Smooth muscle cell (in vitro differentiated cells): ENCODE data around the gene CLSTN1. TPM values are rescaled to one million over a fixed set of nuclear protein-coding genes. Genes with fewer than 3 reads are reported as not detected.

Source experiments
- DNase-seq: peaks from one replicate; lab custom pipeline; 2025; ENCODE audit not compliant: unreplicated experiment; lab: John Stamatoyannopoulos, UW
- H2AFZ ChIP-seq: fragments of 200-600 bp; sonication (generic); 2 replicates; pipeline ENCODE4 v1.6.0; 2016; ENCODE audit warnings: antibody characterized with exemption, low read depth, mild to moderate bottlenecking
- H3F3A ChIP-seq: fragments of 200-600 bp; sonication (generic); 2 replicates; pipeline ENCODE4 v1.6.0; 2017; ENCODE audit warnings: antibody characterized with exemption, low read depth
- H3K27ac ChIP-seq: fragments of 200-600 bp; sonication (generic); 2 replicates; pipeline ENCODE4 v1.5.1; 2016; ENCODE audit warnings: low read depth, mild to moderate bottlenecking
- H3K27me3 ChIP-seq: fragments of 200-600 bp; sonication (generic); 2 replicates; pipeline ENCODE4 v1.6.1; 2016; ENCODE audit warnings: low read depth, mild to moderate bottlenecking
- H3K36me3 ChIP-seq: fragments of 200-600 bp; sonication (generic); 2 replicates; pipeline ENCODE4 v1.5.1; 2016; ENCODE audit warnings: low read depth
- H3K4me1 ChIP-seq: fragments of 200-600 bp; sonication (generic); 2 replicates; pipeline ENCODE4 v1.5.1; 2016; ENCODE audit warnings: low read depth
- H3K4me2 ChIP-seq: fragments of 200-600 bp; sonication (generic); 2 replicates; pipeline ENCODE4 v1.6.0; 2016; ENCODE audit warnings: mild to moderate bottlenecking
- H3K4me3 ChIP-seq: fragments of 200-600 bp; sonication (generic); 2 replicates; pipeline ENCODE4 v1.5.1; 2016; ENCODE audit warnings: mild to moderate bottlenecking
- H3K79me2 ChIP-seq: fragments of 200-600 bp; sonication (generic); 2 replicates; pipeline ENCODE4 v1.6.0; 2016; ENCODE audit warnings: low read depth, mild to moderate bottlenecking
- H3K9ac ChIP-seq: fragments of 200-600 bp; sonication (generic); 2 replicates; pipeline ENCODE4 v1.6.0; 2016; ENCODE audit warnings: low read depth
- H3K9me3 ChIP-seq: fragments of 200-600 bp; sonication (generic); replicated peaks from 2 replicates; pipeline ENCODE4 v1.5.1; 2016; ENCODE audit warnings: low read depth
- H4K20me1 ChIP-seq: fragments of 200-600 bp; sonication (generic); 2 replicates; pipeline ENCODE4 v1.6.0; 2016; ENCODE audit warnings: low read depth
- CTCF ChIP-seq: fragments of 200-600 bp; sonication (generic); IDR thresholded peaks from 2 replicates; pipeline ENCODE4 v1.5.1; 2017; ENCODE audit warnings: borderline replicate concordance, mild to moderate bottlenecking, antibody characterized with exemption; ENCODE audit not compliant: insufficient read depth, poor library complexity, severe bottlenecking
- WGBS: methylation state at CpG from one replicate; pipeline ENCODE4 v1.1.7; 2016; ENCODE audit warnings: low lambda C conversion rate; 5-methylcytosine and 5-hydroxymethylcytosine counted together
- polyA plus RNA-seq: library from polyadenylated mRNA; unstranded; fragments of >200 nt; fragmentation: Nextera tagmentation; extraction: Ambion mirVana; gene quantifications from 2 replicates; pipeline ENCODE4 v1.2.1, GENCODE V29; 2016
- total RNA-seq: library from RNA; depleted of rRNA; stranded (reverse); fragments of >200 nt; gene quantifications from 2 replicates; pipeline ENCODE4 v1.2.3, GENCODE V29; 2014

CLSTN1 gene
- total and polyA plus RNA-seq, 2 experiments from 2014 or later = 51.3 to 83.5 TPM

- TF ChIP-seq CTCF = no peak
- Histone ChIP-seq H3K36me3 (no peaks in the 10 kb centered on the region), H3K4me2 (no peak overlapping the region), H3K27ac (no peak overlapping the region), H3K9me3 (no peaks in the 10 kb centered on the region), H3K27me3 (no peaks in the 10 kb centered on the region), H3K79me2 (no peaks in the 10 kb centered on the region), H3F3A (no peaks in the 10 kb centered on the region), H3K4me1 (peaks cover 1% of the 10 kb centered on the region), H4K20me1 (no peaks in the 10 kb centered on the region), H3K4me3 (no peak overlapping the region), H2AFZ (no peak overlapping the region), H3K9ac (no peak overlapping the region)
- DNase-seq = no peak
- 94% methylated on average over 2 of the region's 2 CpGs for WGBS
These were observed 17.7 kb upstream of the CLSTN1 start for GRCh38 chr1:9841460-9841859.

DNA sequence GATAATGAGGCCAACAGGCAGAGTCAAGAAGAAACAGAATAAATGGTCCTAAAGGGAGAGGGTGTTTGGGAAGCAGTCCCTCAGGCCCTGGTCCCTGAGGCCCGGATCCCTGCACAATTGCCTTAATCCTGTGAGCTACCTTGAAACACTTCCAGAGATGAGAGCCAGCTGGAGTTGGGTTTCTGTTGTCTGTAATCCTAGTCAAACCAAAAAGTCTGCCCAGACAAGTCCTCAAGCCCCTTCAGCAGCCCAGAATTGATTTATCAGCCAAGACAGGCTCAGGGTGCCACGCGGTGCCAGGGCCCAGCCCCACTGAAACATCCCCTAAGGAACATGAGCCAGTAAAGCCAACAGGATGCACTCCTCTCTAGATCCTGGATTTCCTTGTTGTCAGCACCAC lies 16.4 kb upstream of the CLSTN1 start:
- Histone ChIP-seq H4K20me1 (no peaks in the 10 kb centered on the region), H3K4me2 (no peak overlapping the region), H3K27me3 (no peaks in the 10 kb centered on the region), H3K27ac (no peak overlapping the region), H3K9ac (no peak overlapping the region), H3F3A (no peaks in the 10 kb centered on the region), H3K9me3 (no peaks in the 10 kb centered on the region), H3K36me3 (no peaks in the 10 kb centered on the region), H2AFZ (no peak overlapping the region), H3K4me1 (peaks cover 10% of the 10 kb centered on the region), H3K79me2 (no peaks in the 10 kb centered on the region), H3K4me3 (no peak overlapping the region)
- 93% methylated on average over 3 of the region's 3 CpGs for WGBS
- DNase-seq = no peak
- TF ChIP-seq CTCF = no peak

GRCh38 chr1:9838946-9839345 lies 15.2 kb upstream of the CLSTN1 start:
- no peak overlapping the region for H3K4me3 ChIP-seq
- H3K27ac ChIP-seq = no peak overlapping the region
- H3K36me3 ChIP-seq = no peaks in the 10 kb centered on the region
- no peak overlapping the region for H2AFZ ChIP-seq
- WGBS = 92% methylated on average over 10 of the region's 10 CpGs
- no peak for TF ChIP-seq CTCF
- H3K79me2 ChIP-seq = no peaks in the 10 kb centered on the region
- H3F3A ChIP-seq = no peaks in the 10 kb centered on the region
- no peaks in the 10 kb centered on the region for H3K27me3 ChIP-seq
- H3K4me2 ChIP-seq = no peak overlapping the region
- no peaks in the 10 kb centered on the region for H3K9me3 ChIP-seq
- H4K20me1 ChIP-seq = no peaks in the 10 kb centered on the region
- H3K4me1 ChIP-seq = peaks cover 10% of the 10 kb centered on the region
- no peak for DNase-seq
- no peak overlapping the region for H3K9ac ChIP-seq

DNA sequence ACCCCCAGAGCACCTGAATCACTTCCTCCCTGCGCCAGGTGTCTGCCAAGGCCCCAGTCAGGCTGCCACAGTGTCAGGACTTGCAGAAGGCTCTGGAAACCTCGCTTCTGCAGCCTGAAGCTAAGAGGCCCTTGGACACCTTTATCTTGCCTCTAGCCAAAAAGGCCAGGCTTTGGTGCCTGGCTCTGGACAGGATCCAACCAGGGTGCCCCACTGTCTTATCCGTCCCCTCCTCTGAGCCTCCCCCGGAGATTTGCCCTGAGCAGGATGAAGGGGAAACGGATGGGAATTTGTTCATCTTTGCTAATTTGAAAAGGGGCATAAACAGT lies 12.8 kb upstream of the CLSTN1 start:
- DNase-seq = no peak
- H4K20me1 ChIP-seq = no peaks in the 10 kb centered on the region
- peaks cover 10% of the 10 kb centered on the region for H3K4me1 ChIP-seq
- no peak overlapping the region for H3K9ac ChIP-seq
- no peaks in the 10 kb centered on the region for H3F3A ChIP-seq
- H3K4me3 ChIP-seq = no peak overlapping the region
- H3K27me3 ChIP-seq = no peaks in the 10 kb centered on the region
- no peaks in the 10 kb centered on the region for H3K9me3 ChIP-seq
- H3K36me3 ChIP-seq = no peaks in the 10 kb centered on the region
- WGBS = 86% methylated on average over 5 of the region's 5 CpGs
- H3K4me2 ChIP-seq = no peak overlapping the region
- H3K79me2 ChIP-seq = no peaks in the 10 kb centered on the region
- no peak overlapping the region for H3K27ac ChIP-seq
- H2AFZ ChIP-seq = no peak overlapping the region
- no peak for TF ChIP-seq CTCF
